Measurements from ENCODE around the gene ABCA13.

Gene ABCA13

DNA sequence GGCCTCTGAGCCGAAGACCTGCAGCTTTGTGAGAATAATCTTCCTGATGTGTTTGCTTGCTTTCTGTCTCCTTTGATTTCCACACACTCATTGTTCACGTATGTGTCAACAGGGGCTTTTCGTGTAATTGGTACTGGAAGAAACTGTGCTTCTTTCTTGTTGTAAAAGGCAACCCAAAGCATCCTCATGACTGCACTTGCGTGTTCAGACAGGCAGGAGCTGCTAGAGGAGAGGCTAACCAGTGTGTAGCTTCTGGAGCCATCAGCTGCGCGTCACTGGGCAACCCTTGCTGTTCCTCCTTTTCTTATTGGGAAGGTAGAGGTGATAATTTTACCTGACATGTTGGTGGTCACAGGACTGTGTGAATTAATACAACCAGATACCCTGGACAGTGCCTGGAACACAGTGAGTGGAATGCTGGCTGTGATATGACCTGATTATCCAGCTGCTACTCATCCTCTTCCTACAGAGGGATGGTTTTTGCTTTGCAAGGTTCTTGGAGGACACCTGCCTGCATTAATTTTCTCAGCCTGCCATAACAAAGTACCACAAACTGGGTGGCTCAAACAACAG is 213.0 kb downstream of the ABCA13 start:
- DNase-seq = no peak

DNA sequence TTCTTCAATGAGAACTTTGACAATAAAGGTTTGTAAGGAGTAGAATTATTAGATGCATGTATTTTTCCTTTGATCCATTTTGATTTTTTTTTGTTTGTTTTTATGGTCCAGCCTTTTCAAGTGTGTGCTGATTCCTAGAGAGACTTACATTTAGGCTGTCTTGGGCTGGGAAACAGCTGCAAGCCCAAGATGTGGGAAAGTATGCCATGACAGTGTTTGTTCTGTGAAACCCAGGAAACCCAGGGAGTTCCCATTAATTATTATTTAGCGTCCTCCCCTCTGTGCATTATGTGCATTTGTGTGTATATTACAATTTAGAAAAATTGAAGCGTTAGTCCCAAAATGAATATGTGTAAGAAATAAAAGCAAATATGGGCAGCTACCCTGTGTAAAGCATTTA is 216.7 kb downstream of the ABCA13 start:
- no peak for DNase-seq

More for the DNA sequence above, 213.0 kb downstream of the ABCA13 start:
- Histone ChIP-seq H3K9me3 (no peaks in the 10 kb centered on the region), H3K27me3 (no peaks in the 10 kb centered on the region), H3K4me1 (no peaks in the 10 kb centered on the region), H3K4me3 (ENCODE audit: low read depth, low read length) (no peak overlapping the region), H3K36me3 (no peaks in the 10 kb centered on the region)
- TF ChIP-seq, protein P1, sequence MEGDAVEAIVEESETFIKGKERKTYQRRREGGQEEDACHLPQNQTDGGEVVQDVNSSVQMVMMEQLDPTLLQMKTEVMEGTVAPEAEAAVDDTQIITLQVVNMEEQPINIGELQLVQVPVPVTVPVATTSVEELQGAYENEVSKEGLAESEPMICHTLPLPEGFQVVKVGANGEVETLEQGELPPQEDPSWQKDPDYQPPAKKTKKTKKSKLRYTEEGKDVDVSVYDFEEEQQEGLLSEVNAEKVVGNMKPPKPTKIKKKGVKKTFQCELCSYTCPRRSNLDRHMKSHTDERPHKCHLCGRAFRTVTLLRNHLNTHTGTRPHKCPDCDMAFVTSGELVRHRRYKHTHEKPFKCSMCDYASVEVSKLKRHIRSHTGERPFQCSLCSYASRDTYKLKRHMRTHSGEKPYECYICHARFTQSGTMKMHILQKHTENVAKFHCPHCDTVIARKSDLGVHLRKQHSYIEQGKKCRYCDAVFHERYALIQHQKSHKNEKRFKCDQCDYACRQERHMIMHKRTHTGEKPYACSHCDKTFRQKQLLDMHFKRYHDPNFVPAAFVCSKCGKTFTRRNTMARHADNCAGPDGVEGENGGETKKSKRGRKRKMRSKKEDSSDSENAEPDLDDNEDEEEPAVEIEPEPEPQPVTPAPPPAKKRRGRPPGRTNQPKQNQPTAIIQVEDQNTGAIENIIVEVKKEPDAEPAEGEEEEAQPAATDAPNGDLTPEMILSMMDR (IDR thresholded peaks at IDR 0.05; ENCODE audit: low read depth, low read length) = no peak

DNA sequence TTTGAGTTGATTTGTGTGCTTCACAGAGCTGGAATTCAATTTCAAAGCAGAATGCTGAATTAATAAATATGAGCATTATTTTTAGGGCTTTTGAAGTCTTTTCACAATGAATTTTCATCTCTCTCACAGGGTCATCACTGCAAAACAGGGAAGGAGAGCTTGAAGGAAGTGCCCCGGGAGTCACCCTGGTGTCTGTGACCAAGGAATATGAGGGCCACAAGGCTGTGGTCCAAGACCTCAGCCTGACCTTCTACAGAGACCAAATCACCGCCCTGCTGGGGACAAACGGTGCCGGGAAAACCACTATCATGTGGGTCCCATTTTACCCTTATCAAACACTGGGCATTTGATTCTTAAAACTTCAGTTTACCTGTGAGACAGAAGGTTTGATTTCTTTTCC is 217.7 kb downstream of the ABCA13 start:
- Histone ChIP-seq H3K4me3 (ENCODE audit: low read depth, low read length) (no peak overlapping the region), H3K36me3 (no peaks in the 10 kb centered on the region), H3K27me3 (no peaks in the 10 kb centered on the region), H3K9me3 (no peaks in the 10 kb centered on the region), H3K4me1 (no peaks in the 10 kb centered on the region)
- TF ChIP-seq, protein P1 (IDR thresholded peaks at IDR 0.05; ENCODE audit: low read depth, low read length) = no peak
- DNase-seq = no peak

More for the DNA sequence above, 216.7 kb downstream of the ABCA13 start:
- Histone ChIP-seq H3K36me3 (no peaks in the 10 kb centered on the region), H3K4me1 (no peaks in the 10 kb centered on the region), H3K27me3 (no peaks in the 10 kb centered on the region), H3K9me3 (no peaks in the 10 kb centered on the region), H3K4me3 (ENCODE audit: low read depth, low read length) (no peak overlapping the region)
- TF ChIP-seq, protein P1 (IDR thresholded peaks at IDR 0.05; ENCODE audit: low read depth, low read length) = no peak

DNA sequence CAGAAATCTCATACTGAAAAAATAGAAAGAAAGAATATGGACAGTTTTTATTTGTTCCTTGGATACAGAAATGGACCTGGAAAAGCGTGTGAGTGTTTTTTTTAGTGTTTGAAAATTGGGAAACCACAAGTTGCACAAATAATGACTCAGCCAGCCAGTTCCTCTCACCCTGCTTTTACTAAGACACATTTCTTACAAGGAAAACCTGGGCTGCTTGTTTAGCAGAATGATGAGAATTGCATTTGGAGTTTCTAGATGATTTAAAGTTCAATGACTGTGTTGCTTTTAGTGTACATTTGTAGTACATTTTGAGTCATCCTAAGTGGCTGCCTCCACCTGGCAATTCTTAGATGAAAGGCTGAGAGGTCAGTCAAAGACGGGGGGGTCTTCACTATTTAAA is 218.7 kb downstream of the ABCA13 start:
- H3K9me3 ChIP-seq = no peaks in the 10 kb centered on the region
- TF ChIP-seq, protein P1 (IDR thresholded peaks at IDR 0.05; ENCODE audit: low read depth, low read length) = no peak
- H3K36me3 ChIP-seq = no peaks in the 10 kb centered on the region
- no peaks in the 10 kb centered on the region for H3K4me1 ChIP-seq
- H3K27me3 ChIP-seq = no peaks in the 10 kb centered on the region
- no peak overlapping the region for H3K4me3 ChIP-seq (ENCODE audit: low read depth, low read length)
- DNase-seq = no peak

DNA sequence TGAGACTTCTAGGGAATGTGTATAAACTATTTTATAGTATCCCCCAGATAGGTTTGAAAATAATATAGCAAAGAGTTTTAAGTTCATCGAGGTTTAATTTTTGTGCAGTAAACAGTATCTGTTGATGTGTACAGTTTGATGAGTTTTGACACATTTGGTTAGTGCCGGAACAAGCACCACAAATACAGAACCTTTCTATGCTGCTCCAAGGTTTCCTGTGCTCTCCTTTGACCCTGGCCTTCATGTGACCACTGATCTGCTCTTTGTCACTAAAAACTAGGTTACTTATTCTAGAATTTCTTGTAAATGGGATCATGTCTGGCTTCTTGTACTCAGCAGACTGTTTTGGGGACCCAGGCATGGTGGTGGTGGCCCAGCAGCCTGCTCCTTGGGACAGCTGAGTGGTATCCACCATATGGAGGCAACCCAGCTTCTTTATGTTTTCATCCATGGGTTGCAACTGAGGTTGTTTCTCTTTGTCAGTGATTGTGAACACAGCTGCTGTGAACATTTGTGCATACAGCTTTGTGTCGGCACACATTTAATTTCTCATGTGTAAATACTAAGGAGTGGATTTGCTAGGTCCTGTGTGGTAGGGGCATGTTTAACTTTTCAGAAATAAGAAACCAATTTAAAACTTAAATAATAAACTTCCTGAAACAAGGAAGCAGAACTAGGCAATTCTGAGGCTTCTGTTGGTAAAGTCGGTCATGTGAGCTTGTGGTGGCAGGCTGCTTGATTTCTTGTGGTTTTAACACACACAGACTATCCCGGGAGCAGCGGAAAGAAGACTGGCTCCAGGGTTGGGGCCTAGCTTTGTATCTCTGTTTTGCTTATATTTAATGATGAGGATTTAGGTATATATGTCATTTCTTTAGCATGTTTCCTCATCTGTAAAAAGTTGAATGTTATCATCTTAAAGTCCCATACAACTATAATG is 219.4 kb downstream of the ABCA13 start:
- TF ChIP-seq, protein P1 (IDR thresholded peaks at IDR 0.05; ENCODE audit: low read depth, low read length) = no peak
- Histone ChIP-seq H3K4me1 (no peaks in the 10 kb centered on the region), H3K36me3 (no peaks in the 10 kb centered on the region), H3K4me3 (ENCODE audit: low read depth, low read length) (no peak overlapping the region), H3K27me3 (no peaks in the 10 kb centered on the region), H3K9me3 (no peaks in the 10 kb centered on the region)
- no peak for DNase-seq

DNA sequence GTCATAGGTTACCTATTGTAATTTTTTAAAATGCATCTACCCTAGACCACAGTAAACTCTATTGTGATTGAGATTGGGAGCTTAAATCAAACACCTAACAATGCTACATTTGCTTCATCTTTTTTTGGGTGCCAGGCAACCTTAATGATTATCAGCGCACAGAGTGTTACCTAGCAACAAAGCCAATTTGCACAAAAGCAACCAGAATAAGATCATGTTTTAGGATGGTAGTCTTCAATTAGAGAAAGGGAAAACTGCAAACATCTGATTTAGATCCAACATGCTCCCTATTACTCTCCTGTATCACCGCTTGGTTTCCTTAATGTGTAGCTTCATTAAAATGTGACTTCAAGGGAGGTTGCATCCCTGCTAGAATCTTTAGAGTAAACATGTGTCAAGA is 226.9 kb downstream of the ABCA13 start:
- DNase-seq = no peak
- H3K36me3 ChIP-seq = no peaks in the 10 kb centered on the region
- H3K9me3 ChIP-seq = no peaks in the 10 kb centered on the region
- H3K4me1 ChIP-seq = no peaks in the 10 kb centered on the region
- TF ChIP-seq, protein P1 (IDR thresholded peaks at IDR 0.05; ENCODE audit: low read depth, low read length) = no peak
- no peaks in the 10 kb centered on the region for H3K27me3 ChIP-seq
- H3K4me3 ChIP-seq (ENCODE audit: low read depth, low read length) = no peak overlapping the region

Measured in BE2C (cell line).